ENCODE measurements around the gene CLTA. TPM values are rescaled to one million over a fixed set of nuclear protein-coding genes. Genes with fewer than 3 reads are reported as not detected.

CLTA gene
- total and polyA plus RNA-seq, 10 of the 15 experiments (the other 5 are each of a cell fraction or from before 2014, with no cell fraction given), result 49.0 to 241 (median 168) TPM

- H3K9ac ChIP-seq (ENCODE audit: control insufficient read depth, insufficient read depth, low read length), result no peak overlapping the region
- FAIRE-seq, result no peak
- ChIA-PET POLR2A (no interaction called here), CTCF (interaction anchor here (1.2 to 7.8 kb wide), 2 partner anchors 59 to 60 kb away, joined by 3 to 258 read pairs; no protein-coding TSS in a partner anchor), SMC1A (ENCODE audit: uncharacterized antibody, unreplicated experiment) (interaction anchor here (9.1 kb wide), 1 partner anchor 60 kb away, joined by 134 read pairs; no protein-coding TSS in a partner anchor), RAD21 (ENCODE audit: unreplicated experiment) (interaction anchor here (7.2 kb wide), 1 partner anchor 60 kb away, joined by 105 read pairs; no protein-coding TSS in a partner anchor)
- no peaks in the 10 kb centered on the region for H4K20me1 ChIP-seq (ENCODE audit: control insufficient read depth, insufficient read depth)
- no peak overlapping the region for H3K4me2 ChIP-seq (ENCODE audit: control insufficient read depth, insufficient read depth)
- H3K79me2 ChIP-seq (ENCODE audit: control insufficient read depth, insufficient read depth, low read length), result no peaks in the 10 kb centered on the region
- BruUV-seq (replicated peaks), result no TSS peak
- H3K9me3 ChIP-seq (replicated peaks; ENCODE audit: control insufficient read depth, insufficient read depth, low read length), result no peaks in the 10 kb centered on the region
- no peak for ATAC-seq
- H3K27ac ChIP-seq (ENCODE audit: control insufficient read depth, insufficient read depth), result no peak overlapping the region
- intact Hi-C loops (cut with micrococcal nuclease; ENCODE audit: unreplicated experiment), result loop anchor here (10.0 kb wide), 1 partner anchor 127 kb away; the partner anchor contains the start of gene RECK
- in situ Hi-C loops (cut with MboI), result no loop called here
- no peak for TF ChIP-seq EZH2 (IDR thresholded peaks at IDR 0.05; ENCODE audit: borderline replicate concordance, control insufficient read depth, low read depth, low read length)
- no peak for TF ChIP-seq IRF5 (IDR thresholded peaks at IDR 0.05; ENCODE audit: borderline replicate concordance)
- no peak for TF ChIP-seq ZNF384 (IDR thresholded peaks at IDR 0.05; ENCODE audit: borderline replicate concordance, low read depth, low read length)
- TF ChIP-seq IKZF2 (IDR thresholded peaks at IDR 0.05), result no peak
- TF ChIP-seq MYB (IDR thresholded peaks at IDR 0.05; ENCODE audit: borderline replicate concordance, low read depth, low read length), result no peak
- no peak for TF ChIP-seq SREBF2 (IDR thresholded peaks at IDR 0.05; ENCODE audit: low read length)
- no peak for TF ChIP-seq RAD51 (IDR thresholded peaks at IDR 0.05)
- TF ChIP-seq FOXM1 (IDR thresholded peaks at IDR 0.05; ENCODE audit: low read depth, low read length), result no peak
- no peak for TF ChIP-seq CHD1 (IDR thresholded peaks at IDR 0.05; ENCODE audit: low read depth, low read length)
- TF ChIP-seq SPI1 (IDR thresholded peaks at IDR 0.05; ENCODE audit: borderline replicate concordance, insufficient read depth, low read depth, low read length), result no peak
- TF ChIP-seq SUZ12 (IDR thresholded peaks at IDR 0.05; ENCODE audit: unreplicated experiment), result no peak
- TF ChIP-seq, protein P1, sequence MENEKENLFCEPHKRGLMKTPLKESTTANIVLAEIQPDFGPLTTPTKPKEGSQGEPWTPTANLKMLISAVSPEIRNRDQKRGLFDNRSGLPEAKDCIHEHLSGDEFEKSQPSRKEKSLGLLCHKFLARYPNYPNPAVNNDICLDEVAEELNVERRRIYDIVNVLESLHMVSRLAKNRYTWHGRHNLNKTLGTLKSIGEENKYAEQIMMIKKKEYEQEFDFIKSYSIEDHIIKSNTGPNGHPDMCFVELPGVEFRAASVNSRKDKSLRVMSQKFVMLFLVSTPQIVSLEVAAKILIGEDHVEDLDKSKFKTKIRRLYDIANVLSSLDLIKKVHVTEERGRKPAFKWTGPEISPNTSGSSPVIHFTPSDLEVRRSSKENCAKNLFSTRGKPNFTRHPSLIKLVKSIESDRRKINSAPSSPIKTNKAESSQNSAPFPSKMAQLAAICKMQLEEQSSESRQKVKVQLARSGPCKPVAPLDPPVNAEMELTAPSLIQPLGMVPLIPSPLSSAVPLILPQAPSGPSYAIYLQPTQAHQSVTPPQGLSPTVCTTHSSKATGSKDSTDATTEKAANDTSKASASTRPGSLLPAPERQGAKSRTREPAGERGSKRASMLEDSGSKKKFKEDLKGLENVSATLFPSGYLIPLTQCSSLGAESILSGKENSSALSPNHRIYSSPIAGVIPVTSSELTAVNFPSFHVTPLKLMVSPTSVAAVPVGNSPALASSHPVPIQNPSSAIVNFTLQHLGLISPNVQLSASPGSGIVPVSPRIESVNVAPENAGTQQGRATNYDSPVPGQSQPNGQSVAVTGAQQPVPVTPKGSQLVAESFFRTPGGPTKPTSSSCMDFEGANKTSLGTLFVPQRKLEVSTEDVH (IDR thresholded peaks at IDR 0.05; ENCODE audit: low read depth, partially characterized antibody), result no peak
- TF ChIP-seq EGR1 (IDR thresholded peaks at IDR 0.05; ENCODE audit: borderline replicate concordance in 1 of 2, low read depth in 2 of 2, low read length in 2 of 2), result no peak
- no peak for DNase-seq (ENCODE audit: low read depth, low spot score)
- H3K27me3 ChIP-seq (replicated peaks in 1 of 2; ENCODE audit: control insufficient read depth in 2 of 2, insufficient read depth in 2 of 2, low read length in 1 of 2), result no peaks in the 10 kb centered on the region; a peak in 2 of 4 replicates
- 68% methylated on average over 17 of the region's 17 CpGs for WGBS (ENCODE audit: insufficient coverage, insufficient replicate concordance, low lambda C conversion rate, missing lambda C conversion rate)
- no peak overlapping the region for H2AFZ ChIP-seq (ENCODE audit: control insufficient read depth, low read depth, low read length)
- H3K4me1 ChIP-seq (ENCODE audit: control insufficient read depth, insufficient read depth, low read length), result peaks cover 3% of the 10 kb centered on the region; the same call in 1 of the 2 replicates
- H3K4me3 ChIP-seq, result no peak overlapping the region
- no peaks in the 10 kb centered on the region for H3K36me3 ChIP-seq (ENCODE audit: control insufficient read depth in 2 of 2, insufficient read depth in 2 of 2, low read length in 1 of 2)
Observed at GRCh38 chr9:36162211-36162738, 28.4 kb upstream of the CLTA start.
